Upper lobe of left lung (tissue), 6 donors: Measurements from ENCODE around the gene ADAMTS13. TPM values are rescaled to one million over a fixed set of nuclear protein-coding genes. Genes with fewer than 3 reads are reported as not detected.

ENCODE experiments used
- ATAC-seq, 2 donors: fragments of 200-7000 bp; cut with Tn5 transposase; one replicate each; pipeline ENCODE4 v1.9.1; 2022; ENCODE audit warnings: mild to moderate bottlenecking in 2 of 2, moderate library complexity in 2 of 2; ENCODE audit not compliant: low FRiP score in 2 of 2
- DNase-seq, 2 donors: peaks; one replicate each; pipeline ENCODE4 v3.0.0-alpha.2; 2019 to 2020
- H3K27ac ChIP-seq, 4 donors: fragments of 200-600 bp; sonication (generic); one replicate each; pipeline ENCODE4 v1.5.1; 2016 to 2019
- H3K27me3 ChIP-seq, 4 donors: fragments of 200-600 bp; sonication (generic); one replicate each; pipeline ENCODE4 v1.5.1; 2017 to 2019
- H3K36me3 ChIP-seq, 4 donors: fragments of 200-600 bp; sonication (generic); one replicate each; pipeline ENCODE4 v1.5.1; 2016 to 2019
- H3K4me1 ChIP-seq, 4 donors: fragments of 200-600 bp; sonication (generic); one replicate each; pipeline ENCODE4 v1.5.1; 2018 to 2019
- H3K4me3 ChIP-seq, 4 donors: fragments of 200-600 bp; sonication (generic); one replicate each; pipeline ENCODE4 v1.5.1; 2017 to 2019; ENCODE audit warnings: mild to moderate bottlenecking in 2 of 4, moderate library complexity in 1 of 4
- H3K9me3 ChIP-seq, 4 donors: fragments of 200-600 bp; sonication (generic); one replicate each; pipeline ENCODE4 v1.5.1; 2018 to 2019
- CTCF ChIP-seq, 6 experiments: fragments of 450-650 bp in 4 of 6; fragments of 200-600 bp in 2 of 6; sonication (generic) in 2 of 6; IDR thresholded peaks; one replicate each; pipeline ENCODE4 v1.5.1; 2016 to 2019; ENCODE audit warnings: antibody characterized with exemption in 6 of 6
- EP300 ChIP-seq, 4 donors: sonication (generic); formaldehyde crosslinking; IDR thresholded peaks; one replicate each; pipeline ENCODE4 v1.5.1; 2017; ENCODE audit warnings: antibody characterized with exemption in 4 of 4, control low read depth in 2 of 4
- POLR2A ChIP-seq, 4 donors: fragments of 450-650 bp; IDR thresholded peaks; one replicate each; pipeline ENCODE4 v1.5.1; 2016 to 2017; ENCODE audit warnings: antibody characterized with exemption in 4 of 4, mild to moderate bottlenecking in 2 of 4
- POLR2AphosphoS5 ChIP-seq, 2 donors: sonication (generic); formaldehyde crosslinking; IDR thresholded peaks; one replicate each; pipeline ENCODE4 v1.5.1; 2017; ENCODE audit warnings: antibody characterized with exemption in 2 of 2
- WGBS, 2 donors: methylation state at CpG; one replicate each; pipeline ENCODE4 v1.1.5; 2017 to 2018; 5-methylcytosine and 5-hydroxymethylcytosine counted together
- total RNA-seq, 6 donors: library from RNA; depleted of rRNA in 4 of 6; stranded (reverse); fragments of >200 nt in 4 of 6; gene quantifications; one replicate each; pipeline versions ENCODE4 v1.1.0 to v1.2.1, GENCODE V29; 2016 to 2021
- donor health status: DM: no; HTN: no; CAD: no; lungs with moderate emphysema.
- donor health status: DM: no; HTN: yes; CAD: no; lungs with severe emphysema.

The ADAMTS13 gene
- total RNA-seq, 6 donors from 2014 or later = 1.4 to 9.4 (median 2.5) TPM

GRCh38 chr9:133428617-133429101, 6.5 kb downstream of the ADAMTS13 start:
- Histone ChIP-seq H3K4me3 (peak overlapping the region in 3 of 4 donors; percentile 36 to 47 (median 42)), H3K27ac (no peak overlapping the region), H3K27me3 (peaks cover 0 to 9% (median 3%) of the 10 kb centered on the region in 4 donors), H3K36me3 (no peaks in the 10 kb centered on the region), H3K4me1 (peaks cover 7 to 22% (median 10%) of the 10 kb centered on the region in 4 donors), H3K9me3 (no peaks in the 10 kb centered on the region)
- DNase-seq (peak in 1 of 2 donors; percentile 84), ATAC-seq (peak in 1 of 2 donors; percentile 27)
- 2 to 3% methylated on average over 17 to 29 of the region's 57 CpGs for WGBS, 2 donors
- TF ChIP-seq CTCF (IDR thresholded peaks at IDR 0.05) (no peak), EP300 (IDR thresholded peaks at IDR 0.05) (no peak), POLR2A (IDR thresholded peaks at IDR 0.05) (no peak), POLR2AphosphoS5 (IDR thresholded peaks at IDR 0.05) (no peak)

- Histone ChIP-seq H3K9me3 (no peaks in the 10 kb centered on the region), H3K27me3 (peaks cover 0 to 9% (median 3%) of the 10 kb centered on the region in 4 donors), H3K4me1 (peaks cover 7 to 22% (median 10%) of the 10 kb centered on the region in 4 donors), H3K4me3 (peak overlapping the region in 3 of 4 donors; percentile 36 to 47 (median 42)), H3K36me3 (no peaks in the 10 kb centered on the region), H3K27ac (no peak overlapping the region)
- ATAC-seq (no peak), DNase-seq (no peak)
- TF ChIP-seq CTCF (IDR thresholded peaks at IDR 0.05) (no peak), POLR2AphosphoS5 (IDR thresholded peaks at IDR 0.05) (no peak), EP300 (IDR thresholded peaks at IDR 0.05) (no peak), POLR2A (IDR thresholded peaks at IDR 0.05) (no peak)
- WGBS, 2 donors = 8 to 14% methylated on average over 8 to 12 of the region's 18 CpGs
Observed at GRCh38 chr9:133429214-133429613, 7.0 kb downstream of the ADAMTS13 start.

- ATAC-seq (peak in 1 of 2 donors; percentile 34), DNase-seq (peak in 1 of 2 donors; percentile 85)
- Histone ChIP-seq H3K36me3 (no peaks in the 10 kb centered on the region), H3K27ac (no peak overlapping the region), H3K4me1 (peaks cover 7 to 22% (median 10%) of the 10 kb centered on the region in 4 donors), H3K4me3 (no peak overlapping the region), H3K27me3 (peaks cover 0 to 9% (median 3%) of the 10 kb centered on the region in 4 donors), H3K9me3 (no peaks in the 10 kb centered on the region)
- 25 to 52% methylated on average over 6 to 49 of the region's 49 CpGs for WGBS, 2 donors
- TF ChIP-seq CTCF (IDR thresholded peaks at IDR 0.05) (peak in 4 of 6 experiments; percentile 13 to 30 (median 24)), POLR2A (IDR thresholded peaks at IDR 0.05) (no peak)
Observed at GRCh38 chr9:133429641-133430161, 7.5 kb downstream of the ADAMTS13 start.

GRCh38 chr9:133430244-133430643, 8.1 kb downstream of the ADAMTS13 start:
- Histone ChIP-seq H3K4me1 (peaks cover 7 to 22% (median 10%) of the 10 kb centered on the region in 4 donors), H3K9me3 (no peaks in the 10 kb centered on the region), H3K27me3 (peaks cover 0 to 9% (median 3%) of the 10 kb centered on the region in 4 donors), H3K27ac (no peak overlapping the region), H3K36me3 (no peaks in the 10 kb centered on the region), H3K4me3 (no peak overlapping the region)
- ATAC-seq = no peak
- no peak for DNase-seq
- TF ChIP-seq EP300 (IDR thresholded peaks at IDR 0.05) (no peak), CTCF (IDR thresholded peaks at IDR 0.05) (no peak)
- 92 to 95% methylated on average over 1 of the region's 1 CpG for WGBS, 2 donors

- Histone ChIP-seq H3K36me3 (no peaks in the 10 kb centered on the region), H3K27me3 (peaks cover 0 to 5% (median 2%) of the 10 kb centered on the region in 4 donors), H3K4me3 (no peak overlapping the region), H3K27ac (no peak overlapping the region), H3K9me3 (no peaks in the 10 kb centered on the region), H3K4me1 (peaks cover 6 to 16% (median 7%) of the 10 kb centered on the region in 4 donors)
- no peak for TF ChIP-seq POLR2AphosphoS5 (IDR thresholded peaks at IDR 0.05)
- TF ChIP-seq CTCF (IDR thresholded peaks at IDR 0.05) = no peak
- no peak for TF ChIP-seq EP300 (IDR thresholded peaks at IDR 0.05)
- no peak for TF ChIP-seq POLR2A (IDR thresholded peaks at IDR 0.05)
- WGBS, 2 donors = 87 to 90% methylated on average over 4 to 11 of the region's 11 CpGs
- no peak for ATAC-seq
- DNase-seq = no peak
Observed at GRCh38 chr9:133433351-133433843, 11.2 kb downstream of the ADAMTS13 start.
